Measurements from ENCODE around the gene KYNU.

GRCh38 chr2:142875652-142876051 lies 1.8 kb upstream of the KYNU start:
- TF ChIP-seq CTCF (IDR thresholded peaks at IDR 0.05; ENCODE audit: low read length) (no peak), EZH2 (IDR thresholded peaks at IDR 0.05; ENCODE audit: borderline replicate concordance, low read length) (no peak)
